ENCODE measurements around the gene TRHDE.

GRCh38 chr12:72547573-72547972 lies 275.4 kb downstream of the TRHDE start:
- TF ChIP-seq POLR2A (IDR thresholded peaks at IDR 0.05) (no peak), CTCF (IDR thresholded peaks at IDR 0.05) (no peak)

All from testis (tissue), 2 donors.